ENCODE results near the gene AKAP10.

- no peak for TF ChIP-seq EZH2 (IDR thresholded peaks at IDR 0.05)
- TF ChIP-seq RAD21 (IDR thresholded peaks at IDR 0.05; ENCODE audit: low read depth) = no peak
- TF ChIP-seq POLR2A (IDR thresholded peaks at IDR 0.05; ENCODE audit: borderline replicate concordance, extremely low read depth, insufficient read depth, insufficient read length) = no peak
- no peak for TF ChIP-seq CTCF (IDR thresholded peaks at IDR 0.05 in 2 of 3, conservative IDR thresholded peaks at IDR 0.05 in 1 of 3; ENCODE audit: borderline replicate concordance in 1 of 3, insufficient read depth in 1 of 3, low read depth in 2 of 3, low read length in 2 of 3)
- no peak for TF ChIP-seq FOSL1 (IDR thresholded peaks at IDR 0.05; ENCODE audit: low read depth)
Measured at GRCh38 chr17:19900809-19901208, 76.8 kb downstream of the AKAP10 start.
